Lung (tissue), 12 donors: ENCODE measurements around the gene CFAP20. TPM values are rescaled to one million over a fixed set of nuclear protein-coding genes. Genes with fewer than 3 reads are reported as not detected.
"Not testable (repeated sequence)": the region's sequence is repeated elsewhere in the genome, so short reads cannot be mapped to it uniquely, and the experiment has no call there.

ENCODE experiments used
- ATAC-seq: fragments of 200-7000 bp; cut with Tn5 transposase; one replicate; pipeline ENCODE4 v1.9.1; 2020; ENCODE audit warnings: moderate number of reproducible peaks; ENCODE audit not compliant: insufficient read depth, low FRiP score
- DNase-seq, 3 donors: peaks; one replicate each; pipeline ENCODE4 v3.0.0-alpha.2; 2013 to 2017
- H3K27ac ChIP-seq, 2 donors: one replicate each; pipeline ENCODE4 v1.5.1; 2013; ENCODE audit warnings: mild to moderate bottlenecking in 2 of 2, moderate library complexity in 2 of 2, control low read depth in 1 of 2, inconsistent platforms in 1 of 2, low read depth in 1 of 2, low read length in 1 of 2
- H3K27me3 ChIP-seq, 3 donors: one replicate each; pipeline ENCODE4 v1.5.1; 2013; ENCODE audit warnings: low read length in 2 of 3; ENCODE audit not compliant: control insufficient read depth in 3 of 3, insufficient read depth in 3 of 3
- H3K36me3 ChIP-seq, 4 donors: one replicate each; pipeline ENCODE4 v1.5.1; 2013; ENCODE audit warnings: low read length in 4 of 4, mild to moderate bottlenecking in 1 of 4, moderate library complexity in 1 of 4; ENCODE audit not compliant: control insufficient read depth in 4 of 4, insufficient read depth in 4 of 4
- H3K4me1 ChIP-seq, 5 donors: one replicate each; pipeline ENCODE4 v1.5.1; 2013; ENCODE audit warnings: low read length in 5 of 5, mild to moderate bottlenecking in 2 of 5, moderate library complexity in 1 of 5; ENCODE audit not compliant: control insufficient read depth in 5 of 5, insufficient read depth in 5 of 5
- H3K4me3 ChIP-seq: one replicate; pipeline ENCODE4 v1.5.1; 2013; ENCODE audit warnings: mild to moderate bottlenecking, control low read depth, moderate library complexity
- H3K9ac ChIP-seq, 2 donors: one replicate each; pipeline ENCODE4 v1.5.1; 2013; ENCODE audit warnings: low read length in 2 of 2, control low read depth in 1 of 2; ENCODE audit not compliant: insufficient read depth in 1 of 2
- H3K9me3 ChIP-seq, 4 donors: one replicate each; pipeline ENCODE4 v1.5.1; 2013; ENCODE audit warnings: low read length in 3 of 4, mild to moderate bottlenecking in 1 of 4, moderate library complexity in 1 of 4; ENCODE audit not compliant: control insufficient read depth in 4 of 4, insufficient read depth in 3 of 4
- CTCF ChIP-seq: IDR thresholded peaks from 2 replicates; pipeline ENCODE4 v1.5.1; 2012; ENCODE audit warnings: mild to moderate bottlenecking; ENCODE audit errors: control extremely low read depth, extremely low read depth
- WGBS, 2 donors: extraction: QIAGEN DNeasy Blood & Tissue Kit; methylation state at CpG; one replicate each; pipeline ENCODE4 v1.1.7; 2013; 5-methylcytosine and 5-hydroxymethylcytosine counted together
- polyA plus RNA-seq, 2 donors: library from polyadenylated mRNA; stranded (reverse); fragments of 200-250 nt; gene quantifications; one replicate each; pipeline ENCODE4 v1.2.1, GENCODE V29; 2013
- total RNA-seq, 2 donors: library from RNA; depleted of rRNA in 1 of 2; stranded (reverse); fragments of >200 nt in 1 of 2; gene quantifications; one replicate each; pipeline ENCODE4 v1.2.1, GENCODE V29; 2014 to 2021
- donor health status: control.
- donor health status: control.
- donor health status: Bipolar disorder and iron deficiency.
- donor health status: healthy.
- donor health status: DM: yes; HTN: yes; CAD: no.

CFAP20 gene
- total and polyA plus RNA-seq, 4 donors: 20.6 to 86.3 (median 34.7) TPM

GRCh38 chr16:58084635-58085034 lies 44.5 kb downstream of the CFAP20 start:
- 91 to 92% methylated on average over 6 of the region's 6 CpGs for WGBS, 2 donors
- DNase-seq (no peak), ATAC-seq (no peak)
- Histone ChIP-seq H3K36me3 (no peaks in the 10 kb centered on the region), H3K4me1 (peaks cover 0 to 6% (median 0%) of the 10 kb centered on the region in 5 donors), H3K9ac (no peak overlapping the region), H3K27ac (no peak overlapping the region), H3K27me3 (no peaks in the 10 kb centered on the region), H3K4me3 (no peak overlapping the region), H3K9me3 (peaks cover 0 to 3% (median 0%) of the 10 kb centered on the region in 4 donors)
- no peak for TF ChIP-seq CTCF

GRCh38 chr16:58082381-58082780 lies 46.8 kb downstream of the CFAP20 start:
- Histone ChIP-seq H3K4me3 (no peak overlapping the region), H3K27me3 (no peaks in the 10 kb centered on the region), H3K9me3 (peaks cover 0 to 2% (median 0%) of the 10 kb centered on the region in 4 donors), H3K9ac (no peak overlapping the region), H3K27ac (no peak overlapping the region), H3K4me1 (peaks cover 0 to 4% (median 0%) of the 10 kb centered on the region in 5 donors), H3K36me3 (no peaks in the 10 kb centered on the region)
- no peak for DNase-seq
- ATAC-seq: no peak
- no peak for TF ChIP-seq CTCF

GRCh38 chr16:58080657-58081056 lies 48.5 kb downstream of the CFAP20 start:
- H3K36me3 ChIP-seq, DNase-seq, H3K4me1 ChIP-seq, H3K9ac ChIP-seq, ATAC-seq, H3K9me3 ChIP-seq, H3K27me3 ChIP-seq, H3K4me3 ChIP-seq: not testable (repeated sequence)
- H3K27ac ChIP-seq: peak overlapping the region in 1 of 2 donors; percentile 65
- 84 to 85% methylated on average over 5 of the region's 5 CpGs for WGBS, 2 donors

- no peak for TF ChIP-seq CTCF
- Histone ChIP-seq H3K4me1 (peaks cover 0 to 4% (median 0%) of the 10 kb centered on the region in 5 donors), H3K27ac (no peak overlapping the region), H3K4me3 (no peak overlapping the region), H3K36me3 (no peaks in the 10 kb centered on the region), H3K27me3 (no peaks in the 10 kb centered on the region), H3K9ac (no peak overlapping the region), H3K9me3 (no peaks in the 10 kb centered on the region)
- 85 to 90% methylated on average over 8 of the region's 8 CpGs for WGBS, 2 donors
- DNase-seq (no peak), ATAC-seq (no peak)
Observed at GRCh38 chr16:58077796-58078195, 51.4 kb downstream of the CFAP20 start.
